ENCODE data around the gene HIVEP2. TPM values are rescaled to one million over a fixed set of nuclear protein-coding genes. Genes with fewer than 3 reads are reported as not detected.
A peak's percentile ranks its signal among the peaks of the same experiment; 100 is the strongest.

The HIVEP2 gene
- total RNA-seq, 1 experiment from 2014 or later: 9.1 TPM

GRCh38 chr6:142854589-142855488 lies 90.1 kb downstream of the HIVEP2 start:
- TF ChIP-seq EZH2phosphoT487 (IDR thresholded peaks at IDR 0.05; ENCODE audit: borderline replicate concordance, low read length) (no peak), EZH2 (IDR thresholded peaks at IDR 0.05; ENCODE audit: low read length, unreplicated experiment) (no peak), CTCF (conservative IDR thresholded peaks at IDR 0.05; ENCODE audit: low read depth, low read length) (no peak)
- Histone ChIP-seq H3K9me3 (ENCODE audit: low read length) (no peaks in the 10 kb centered on the region), H3K36me3 (ENCODE audit: low read depth, low read length) (no peaks in the 10 kb centered on the region), H3K27me3 (ENCODE audit: low read length) (no peaks in the 10 kb centered on the region), H3K27ac (ENCODE audit: low read length) (peak overlapping the region; percentile 96), H3K9me2 (replicated peaks; ENCODE audit: low read length) (no peaks in the 10 kb centered on the region), H3K4me3 (ENCODE audit: low read length) (no peak overlapping the region), H3K4me1 (ENCODE audit: insufficient read depth, low read length) (peaks cover 53% of the 10 kb centered on the region), H4K20me1 (ENCODE audit: low read length) (no peaks in the 10 kb centered on the region), H3K79me2 (ENCODE audit: low read length) (peaks cover 20% of the 10 kb centered on the region; the same call in 1 of the 2 replicates), H2AFZ (ENCODE audit: low read length) (no peak overlapping the region), H3K9ac (ENCODE audit: low read length) (peak overlapping the region; percentile 68), H3K4me2 (ENCODE audit: low read length) (peak overlapping the region; percentile 71), H3F3A (ENCODE audit: low read length, unreplicated experiment) (no peaks in the 10 kb centered on the region)
- BruUV-seq (replicated peaks): no TSS peak
- ChIA-PET POLR2A (ENCODE audit: unreplicated experiment) (interaction anchor here (0.6 kb wide), 1 partner anchor 95 kb away, joined by 32 read pairs; no protein-coding TSS in a partner anchor), CTCF (no interaction called here)
- intact Hi-C loops (cut with micrococcal nuclease): no loop called here
- no peak for DNase-seq
- no peak for ATAC-seq

GRCh38 chr6:142853244-142854180 lies 91.5 kb downstream of the HIVEP2 start:
- Histone ChIP-seq H3F3A (ENCODE audit: low read length, unreplicated experiment) (no peaks in the 10 kb centered on the region), H3K9me3 (ENCODE audit: low read length) (no peaks in the 10 kb centered on the region), H3K27ac (ENCODE audit: low read length) (peak overlapping the region; percentile 96), H3K4me1 (ENCODE audit: insufficient read depth, low read length) (peaks cover 53% of the 10 kb centered on the region), H3K9me2 (replicated peaks; ENCODE audit: low read length) (no peaks in the 10 kb centered on the region), H3K27me3 (ENCODE audit: low read length) (no peaks in the 10 kb centered on the region), H4K20me1 (ENCODE audit: low read length) (no peaks in the 10 kb centered on the region), H2AFZ (ENCODE audit: low read length) (no peak overlapping the region), H3K79me2 (ENCODE audit: low read length) (peaks cover 24% of the 10 kb centered on the region; the same call in 1 of the 2 replicates), H3K4me3 (ENCODE audit: low read length) (no peak overlapping the region; the same call in 1 of the 2 replicates), H3K9ac (ENCODE audit: low read length) (peak overlapping the region; percentile 68), H3K4me2 (ENCODE audit: low read length) (peak overlapping the region; percentile 71), H3K36me3 (ENCODE audit: low read depth, low read length) (no peaks in the 10 kb centered on the region)
- DNase-seq (peak; percentile 92), ATAC-seq (peak; percentile 57)
- CTCF ChIA-PET: interaction anchor here (0.6 to 1.3 kb wide), 2 partner anchors 19 to 90 kb away, joined by 3 to 8 read pairs; no protein-coding TSS in a partner anchor
- no peak for TF ChIP-seq CTCF (conservative IDR thresholded peaks at IDR 0.05; ENCODE audit: low read depth, low read length)
- TF ChIP-seq EZH2phosphoT487 (IDR thresholded peaks at IDR 0.05; ENCODE audit: borderline replicate concordance, low read length): no peak
- no peak for TF ChIP-seq EZH2 (IDR thresholded peaks at IDR 0.05; ENCODE audit: low read length, unreplicated experiment)
- intact Hi-C loops (cut with micrococcal nuclease): no loop called here
- POLR2A ChIA-PET (ENCODE audit: unreplicated experiment): interaction anchor here (0.6 kb wide), 3 partner anchors 11 to 97 kb away, joined by 3 to 5 read pairs (median 3); no protein-coding TSS in a partner anchor
- TSS peak; percentile 24 for BruUV-seq (replicated peaks)

Data from PC-3 (cell line).